Mesendoderm (in vitro differentiated cells): ENCODE data around the gene DVL3.

ENCODE experiments used
- DNase-seq: peaks from one replicate; pipeline ENCODE4 v3.0.0; 2013
- H2AK5ac ChIP-seq: 2 replicates; pipeline ENCODE4 v1.6.1; 2013; ENCODE audit warnings: low read length, inconsistent platforms
- H2BK120ac ChIP-seq: 2 replicates; pipeline ENCODE4 v1.6.1; 2013; ENCODE audit warnings: low read depth, mild to moderate bottlenecking, low read length, moderate library complexity, mixed read lengths
- H2BK15ac ChIP-seq: replicated peaks from 2 replicates; pipeline ENCODE4 v1.6.1; 2013; ENCODE audit warnings: low read depth, mild to moderate bottlenecking, moderate library complexity
- H2BK5ac ChIP-seq: 2 replicates; pipeline ENCODE4 v1.6.1; 2013; ENCODE audit warnings: low read length, inconsistent platforms
- H3K18ac ChIP-seq: 2 replicates; pipeline ENCODE4 v1.6.1; 2013; ENCODE audit warnings: mild to moderate bottlenecking, low read length, mixed read lengths
- H3K23ac ChIP-seq: one replicate; pipeline ENCODE4 v1.6.1; 2013; ENCODE audit warnings: low read length
- H3K27ac ChIP-seq: 2 replicates; pipeline ENCODE4 v1.5.1; 2013; ENCODE audit warnings: low read depth, mild to moderate bottlenecking, inconsistent platforms, low read length, moderate library complexity
- H3K27me3 ChIP-seq: 2 replicates; pipeline ENCODE4 v1.6.1; 2013; ENCODE audit warnings: low read length, control low read depth, mild to moderate bottlenecking, inconsistent platforms; ENCODE audit not compliant: insufficient read depth, poor library complexity
- H3K36me3 ChIP-seq: 2 replicates; pipeline ENCODE4 v1.6.1; 2013; ENCODE audit warnings: low read length, inconsistent platforms; ENCODE audit not compliant: control insufficient read depth, insufficient read depth
- H3K4ac ChIP-seq: one replicate; pipeline ENCODE4 v1.6.1; 2013; ENCODE audit warnings: low read depth, mild to moderate bottlenecking, low read length, moderate library complexity
- H3K4me1 ChIP-seq: 2 replicates; pipeline ENCODE4 v1.6.1; 2013; ENCODE audit warnings: low read depth, low read length, inconsistent platforms; ENCODE audit not compliant: control insufficient read depth
- H3K4me2 ChIP-seq: 2 replicates; pipeline ENCODE4 v1.6.1; 2013; ENCODE audit warnings: low read length
- H3K4me3 ChIP-seq: 2 replicates; pipeline ENCODE4 v1.5.1; 2013; ENCODE audit warnings: mild to moderate bottlenecking, low read length
- H3K56ac ChIP-seq: one replicate; pipeline ENCODE4 v1.6.1; 2013; ENCODE audit warnings: low read length
- H3K79me1 ChIP-seq: 2 replicates; pipeline ENCODE4 v1.6.1; 2013; ENCODE audit warnings: low read length, inconsistent platforms
- H3K79me2 ChIP-seq: 2 replicates; pipeline ENCODE4 v1.6.1; 2013; ENCODE audit warnings: mild to moderate bottlenecking, low read length; ENCODE audit not compliant: control insufficient read depth, insufficient read depth
- H3K9ac ChIP-seq: 2 replicates; pipeline ENCODE4 v1.6.1; 2013; ENCODE audit warnings: low read length, inconsistent platforms
- H4K5ac ChIP-seq: one replicate; pipeline ENCODE4 v1.6.1; 2013; ENCODE audit warnings: low read length
- H4K8ac ChIP-seq: one replicate; pipeline ENCODE4 v1.6.1; 2013; ENCODE audit warnings: low read depth, mild to moderate bottlenecking, control low read depth, low read length, moderate library complexity
- WGBS: extraction: QIAGEN DNeasy Blood & Tissue Kit; methylation state at CpG from one replicate; pipeline ENCODE4 v1.1.7; 2013; ENCODE audit warnings: low lambda C conversion rate, missing lambda C conversion rate; ENCODE audit not compliant: insufficient coverage; ENCODE audit errors: extremely low coverage; 5-methylcytosine and 5-hydroxymethylcytosine counted together

Gene DVL3

GRCh38 chr3:184175506-184175905, 20.3 kb downstream of the DVL3 start:
- H2BK15ac ChIP-seq = no peak overlapping the region
- peak overlapping the region; percentile 38 for H2BK5ac ChIP-seq
- H4K8ac ChIP-seq = no peak overlapping the region
- H2AK5ac ChIP-seq = peak overlapping the region; percentile 85
- no peak overlapping the region for H3K18ac ChIP-seq
- peaks cover 24% of the 10 kb centered on the region for H3K79me1 ChIP-seq
- peaks cover 9% of the 10 kb centered on the region for H3K4me1 ChIP-seq
- H3K23ac ChIP-seq = no peak overlapping the region
- H3K36me3 ChIP-seq = peaks cover 15% of the 10 kb centered on the region
- H3K56ac ChIP-seq = peak overlapping the region; percentile 100
- H3K9ac ChIP-seq = peak overlapping the region; percentile 99
- peak overlapping the region; percentile 75 for H3K4ac ChIP-seq
- peak overlapping the region; percentile 98 for H3K27ac ChIP-seq
- H3K4me3 ChIP-seq = peak overlapping the region; percentile 98
- peaks cover 32% of the 10 kb centered on the region for H3K79me2 ChIP-seq
- WGBS = no CpG with 5 or more reads among the region's 8 CpGs
- H2BK120ac ChIP-seq = no peak overlapping the region
- no peak overlapping the region for H4K5ac ChIP-seq
- no peaks in the 10 kb centered on the region for H3K27me3 ChIP-seq
- DNase-seq = peak; percentile 41
- peak overlapping the region; percentile 96 for H3K4me2 ChIP-seq

- Histone ChIP-seq H3K18ac (peak overlapping the region; percentile 72), H2AK5ac (no peak overlapping the region), H3K4me2 (peak overlapping the region; percentile 96), H3K27me3 (no peaks in the 10 kb centered on the region), H4K8ac (no peak overlapping the region), H4K5ac (no peak overlapping the region), H2BK15ac (no peak overlapping the region), H2BK120ac (peak overlapping the region; percentile 15), H3K9ac (peak overlapping the region; percentile 99), H3K56ac (peak overlapping the region; percentile 100), H3K27ac (peak overlapping the region; percentile 98), H3K4me3 (peak overlapping the region; percentile 46), H2BK5ac (peak overlapping the region; percentile 84), H3K79me2 (peaks cover 32% of the 10 kb centered on the region), H3K4ac (peak overlapping the region; percentile 88), H3K79me1 (peaks cover 24% of the 10 kb centered on the region), H3K23ac (no peak overlapping the region), H3K4me1 (peaks cover 9% of the 10 kb centered on the region), H3K36me3 (peaks cover 20% of the 10 kb centered on the region)
- WGBS = no CpG with 5 or more reads among the region's 3 CpGs
- no peak for DNase-seq
Measured at GRCh38 chr3:184175981-184176376, 20.8 kb downstream of the DVL3 start.

GRCh38 chr3:184176377-184177330, 21.5 kb downstream of the DVL3 start:
- peak overlapping the region; percentile 99 for H3K9ac ChIP-seq
- H3K79me1 ChIP-seq = peaks cover 26% of the 10 kb centered on the region
- H2AK5ac ChIP-seq = peak overlapping the region; percentile 14
- peak overlapping the region; percentile 100 for H3K56ac ChIP-seq
- no peak overlapping the region for H4K8ac ChIP-seq
- peak overlapping the region; percentile 72 for H3K18ac ChIP-seq
- H3K27ac ChIP-seq = peak overlapping the region; percentile 98
- peak overlapping the region; percentile 85 for H3K23ac ChIP-seq
- H3K4me1 ChIP-seq = peaks cover 9% of the 10 kb centered on the region
- peak overlapping the region; percentile 96 for H3K4me2 ChIP-seq
- H4K5ac ChIP-seq = no peak overlapping the region
- H3K4ac ChIP-seq = peak overlapping the region; percentile 88
- H3K79me2 ChIP-seq = peaks cover 32% of the 10 kb centered on the region
- peak overlapping the region; percentile 46 for H3K4me3 ChIP-seq
- peak overlapping the region; percentile 86 for H2BK5ac ChIP-seq
- H3K27me3 ChIP-seq = no peaks in the 10 kb centered on the region
- DNase-seq = peak; percentile 99
- peak overlapping the region; percentile 15 for H2BK120ac ChIP-seq
- WGBS = no CpG with 5 or more reads among the region's 19 CpGs
- no peak overlapping the region for H2BK15ac ChIP-seq
- H3K36me3 ChIP-seq = peaks cover 25% of the 10 kb centered on the region

GRCh38 chr3:184177331-184177731, 22.2 kb downstream of the DVL3 start:
- Histone ChIP-seq H3K4me3 (no peak overlapping the region), H2AK5ac (peak overlapping the region; percentile 14), H4K5ac (no peak overlapping the region), H3K9ac (peak overlapping the region; percentile 66), H2BK15ac (no peak overlapping the region), H3K79me1 (peaks cover 26% of the 10 kb centered on the region), H3K23ac (peak overlapping the region; percentile 85), H3K36me3 (peaks cover 30% of the 10 kb centered on the region), H3K79me2 (peaks cover 32% of the 10 kb centered on the region), H3K27ac (peak overlapping the region; percentile 98), H3K4me1 (peaks cover 9% of the 10 kb centered on the region), H2BK120ac (no peak overlapping the region), H3K56ac (peak overlapping the region; percentile 86), H3K27me3 (no peaks in the 10 kb centered on the region), H3K4me2 (peak overlapping the region; percentile 68), H3K18ac (no peak overlapping the region), H2BK5ac (peak overlapping the region; percentile 86), H3K4ac (no peak overlapping the region), H4K8ac (no peak overlapping the region)
- peak; percentile 89 for DNase-seq
- no CpG with 5 or more reads among the region's 4 CpGs for WGBS

GRCh38 chr3:184177767-184178306, 22.7 kb downstream of the DVL3 start:
- H3K18ac ChIP-seq = no peak overlapping the region
- no peak overlapping the region for H4K5ac ChIP-seq
- no peak overlapping the region for H3K4me2 ChIP-seq
- no peak overlapping the region for H4K8ac ChIP-seq
- H3K27ac ChIP-seq = peak overlapping the region; percentile 98
- H2AK5ac ChIP-seq = no peak overlapping the region
- peak overlapping the region; percentile 66 for H3K9ac ChIP-seq
- H3K56ac ChIP-seq = peak overlapping the region; percentile 86
- no peak overlapping the region for H3K4me3 ChIP-seq
- peaks cover 26% of the 10 kb centered on the region for H3K79me1 ChIP-seq
- peaks cover 9% of the 10 kb centered on the region for H3K4me1 ChIP-seq
- no peak overlapping the region for H2BK120ac ChIP-seq
- H3K36me3 ChIP-seq = peaks cover 30% of the 10 kb centered on the region
- no peak overlapping the region for H3K23ac ChIP-seq
- WGBS = no CpG with 5 or more reads among the region's 14 CpGs
- no peak overlapping the region for H2BK5ac ChIP-seq
- no peak overlapping the region for H2BK15ac ChIP-seq
- no peaks in the 10 kb centered on the region for H3K27me3 ChIP-seq
- no peak for DNase-seq
- H3K4ac ChIP-seq = no peak overlapping the region
- peaks cover 32% of the 10 kb centered on the region for H3K79me2 ChIP-seq
